ENCODE data around the gene CYP4X1. TPM values are rescaled to one million over a fixed set of nuclear protein-coding genes. Genes with fewer than 3 reads are reported as not detected.

The CYP4X1 gene
- total RNA-seq, 1 experiment from 2014 or later = not detected

Other genes starting within 250 kb of the CYP4X1 start
- not detected in 2 replicates for gene CYP4B1, start 224.6 kb upstream of the CYP4X1 start, total RNA-seq (2021)
- gene CYP4A11, start 82.2 kb upstream of the CYP4X1 start, total RNA-seq (2021) = not detected in 2 replicates
- not detected in 2 replicates for gene CYP4Z1, start 43.6 kb downstream of the CYP4X1 start, total RNA-seq (2021)
- not detected in 2 replicates for gene CYP4A22, start 113.8 kb downstream of the CYP4X1 start, total RNA-seq (2021)
- gene PDZK1IP1, start 166.4 kb downstream of the CYP4X1 start, total RNA-seq (2021) = not detected in 2 replicates
- gene TAL1, start 208.6 kb downstream of the CYP4X1 start, total RNA-seq (2021) = 0.11 TPM in 2 replicates

All from A673 (cell line).